HCT116 (cell line): ENCODE data around the gene NFATC1.

Experiments used
- CEBPB ChIP-seq: IDR thresholded peaks from 2 replicates; pipeline ENCODE4 v1.6.1; 2012; ENCODE audit warnings: low read depth
- EGR1 ChIP-seq: IDR thresholded peaks from 2 replicates; pipeline ENCODE4 v1.6.1; 2012; ENCODE audit warnings: low read depth
- EZH2 ChIP-seq: fragments of 200-600 bp; sonication (generic); IDR thresholded peaks from 2 replicates; pipeline ENCODE4 v1.6.1; 2017; ENCODE audit warnings: antibody characterized with exemption, mixed run types
- JUND ChIP-seq: IDR thresholded peaks from 2 replicates; pipeline ENCODE4 v1.6.1; 2012
- POLR2AphosphoS5 ChIP-seq: IDR thresholded peaks from 2 replicates; pipeline ENCODE4 v1.6.1; 2011; ENCODE audit warnings: mild to moderate bottlenecking, low read depth, low read length, moderate library complexity
- TF ChIP-seq, protein P1 (sequence below), 3 experiments: fragments of 200-600 bp in 1 of 3; sonication (generic) in 1 of 3; IDR thresholded peaks in 2 of 3; conservative IDR thresholded peaks in 1 of 3; 2 replicates each; pipeline ENCODE4 v1.5.1; 2012 to 2017; ENCODE audit warnings: low read depth in 2 of 3, low read length in 2 of 3, antibody characterized with exemption in 1 of 3, borderline replicate concordance in 1 of 3, control low read depth in 1 of 3, mild to moderate bottlenecking in 1 of 3, mixed read lengths in 1 of 3, mixed run types in 1 of 3, moderate library complexity in 1 of 3; ENCODE audit not compliant: insufficient read depth in 1 of 3
- TF ChIP-seq, protein P2 (sequence below): IDR thresholded peaks from 2 replicates; pipeline ENCODE4 v1.6.1; 2011; ENCODE audit warnings: mild to moderate bottlenecking, low read length, moderate library complexity; ENCODE audit not compliant: insufficient replicate concordance; ENCODE audit errors: extremely low read depth
- TF ChIP-seq, protein P3 (sequence below): IDR thresholded peaks from 2 replicates; pipeline ENCODE4 v1.6.1; 2012

DNA sequence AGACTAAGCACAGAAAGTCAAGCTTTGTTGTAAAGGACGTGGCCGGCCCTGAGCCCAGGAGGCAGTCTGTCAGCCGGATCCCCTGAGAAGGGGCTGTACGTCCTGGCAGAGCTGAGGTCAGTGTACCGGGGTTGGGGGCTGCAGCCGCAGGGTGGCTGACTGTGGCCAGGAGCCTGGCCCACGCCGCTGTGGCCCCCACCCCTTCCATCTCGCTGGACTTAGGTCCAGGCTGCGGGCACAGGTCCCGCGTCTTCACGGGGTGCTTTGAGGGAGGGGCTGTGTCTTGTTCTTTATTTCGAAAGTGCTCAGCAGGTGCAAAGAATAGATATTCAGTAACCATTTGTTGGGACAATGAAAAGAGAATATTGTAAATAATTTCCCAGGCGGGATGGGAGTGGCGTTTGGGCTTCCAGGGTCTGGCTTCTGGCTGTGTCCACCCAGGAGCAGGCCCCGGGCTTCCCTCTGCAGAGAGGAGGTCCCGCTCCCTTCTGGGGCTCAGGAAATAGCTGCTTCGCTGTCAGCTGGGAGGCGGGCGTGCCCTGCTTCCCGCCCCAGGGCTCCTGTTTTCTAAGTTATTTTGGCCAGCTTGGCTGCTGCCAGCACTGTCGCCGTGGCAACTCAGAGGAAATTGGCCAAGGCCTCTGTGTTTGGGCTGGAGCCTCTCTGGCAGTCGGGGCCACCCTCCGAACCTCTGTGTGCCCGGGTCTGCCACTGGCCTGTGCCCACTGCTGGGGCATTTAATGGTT, 7.4 kb downstream of the NFATC1 start:
- TF ChIP-seq, protein P1, sequence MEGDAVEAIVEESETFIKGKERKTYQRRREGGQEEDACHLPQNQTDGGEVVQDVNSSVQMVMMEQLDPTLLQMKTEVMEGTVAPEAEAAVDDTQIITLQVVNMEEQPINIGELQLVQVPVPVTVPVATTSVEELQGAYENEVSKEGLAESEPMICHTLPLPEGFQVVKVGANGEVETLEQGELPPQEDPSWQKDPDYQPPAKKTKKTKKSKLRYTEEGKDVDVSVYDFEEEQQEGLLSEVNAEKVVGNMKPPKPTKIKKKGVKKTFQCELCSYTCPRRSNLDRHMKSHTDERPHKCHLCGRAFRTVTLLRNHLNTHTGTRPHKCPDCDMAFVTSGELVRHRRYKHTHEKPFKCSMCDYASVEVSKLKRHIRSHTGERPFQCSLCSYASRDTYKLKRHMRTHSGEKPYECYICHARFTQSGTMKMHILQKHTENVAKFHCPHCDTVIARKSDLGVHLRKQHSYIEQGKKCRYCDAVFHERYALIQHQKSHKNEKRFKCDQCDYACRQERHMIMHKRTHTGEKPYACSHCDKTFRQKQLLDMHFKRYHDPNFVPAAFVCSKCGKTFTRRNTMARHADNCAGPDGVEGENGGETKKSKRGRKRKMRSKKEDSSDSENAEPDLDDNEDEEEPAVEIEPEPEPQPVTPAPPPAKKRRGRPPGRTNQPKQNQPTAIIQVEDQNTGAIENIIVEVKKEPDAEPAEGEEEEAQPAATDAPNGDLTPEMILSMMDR (IDR thresholded peaks at IDR 0.05 in 2 of 3, conservative IDR thresholded peaks at IDR 0.05 in 1 of 3; ENCODE audit: borderline replicate concordance in 1 of 3, insufficient read depth in 1 of 3, low read depth in 2 of 3, low read length in 2 of 3) = no peak
- no peak for TF ChIP-seq EZH2
- TF ChIP-seq, protein P2, sequence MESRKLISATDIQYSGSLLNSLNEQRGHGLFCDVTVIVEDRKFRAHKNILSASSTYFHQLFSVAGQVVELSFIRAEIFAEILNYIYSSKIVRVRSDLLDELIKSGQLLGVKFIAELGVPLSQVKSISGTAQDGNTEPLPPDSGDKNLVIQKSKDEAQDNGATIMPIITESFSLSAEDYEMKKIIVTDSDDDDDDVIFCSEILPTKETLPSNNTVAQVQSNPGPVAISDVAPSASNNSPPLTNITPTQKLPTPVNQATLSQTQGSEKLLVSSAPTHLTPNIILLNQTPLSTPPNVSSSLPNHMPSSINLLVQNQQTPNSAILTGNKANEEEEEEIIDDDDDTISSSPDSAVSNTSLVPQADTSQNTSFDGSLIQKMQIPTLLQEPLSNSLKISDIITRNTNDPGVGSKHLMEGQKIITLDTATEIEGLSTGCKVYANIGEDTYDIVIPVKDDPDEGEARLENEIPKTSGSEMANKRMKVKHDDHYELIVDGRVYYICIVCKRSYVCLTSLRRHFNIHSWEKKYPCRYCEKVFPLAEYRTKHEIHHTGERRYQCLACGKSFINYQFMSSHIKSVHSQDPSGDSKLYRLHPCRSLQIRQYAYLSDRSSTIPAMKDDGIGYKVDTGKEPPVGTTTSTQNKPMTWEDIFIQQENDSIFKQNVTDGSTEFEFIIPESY = no peak
- no peak for TF ChIP-seq POLR2AphosphoS5
- no peak for TF ChIP-seq EGR1
- no peak for TF ChIP-seq JUND
- no peak for TF ChIP-seq CEBPB
- TF ChIP-seq, protein P3, sequence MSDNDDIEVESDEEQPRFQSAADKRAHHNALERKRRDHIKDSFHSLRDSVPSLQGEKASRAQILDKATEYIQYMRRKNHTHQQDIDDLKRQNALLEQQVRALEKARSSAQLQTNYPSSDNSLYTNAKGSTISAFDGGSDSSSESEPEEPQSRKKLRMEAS = no peak
